ENCODE measurements around the gene PROX1.

The PROX1 gene

DNA sequence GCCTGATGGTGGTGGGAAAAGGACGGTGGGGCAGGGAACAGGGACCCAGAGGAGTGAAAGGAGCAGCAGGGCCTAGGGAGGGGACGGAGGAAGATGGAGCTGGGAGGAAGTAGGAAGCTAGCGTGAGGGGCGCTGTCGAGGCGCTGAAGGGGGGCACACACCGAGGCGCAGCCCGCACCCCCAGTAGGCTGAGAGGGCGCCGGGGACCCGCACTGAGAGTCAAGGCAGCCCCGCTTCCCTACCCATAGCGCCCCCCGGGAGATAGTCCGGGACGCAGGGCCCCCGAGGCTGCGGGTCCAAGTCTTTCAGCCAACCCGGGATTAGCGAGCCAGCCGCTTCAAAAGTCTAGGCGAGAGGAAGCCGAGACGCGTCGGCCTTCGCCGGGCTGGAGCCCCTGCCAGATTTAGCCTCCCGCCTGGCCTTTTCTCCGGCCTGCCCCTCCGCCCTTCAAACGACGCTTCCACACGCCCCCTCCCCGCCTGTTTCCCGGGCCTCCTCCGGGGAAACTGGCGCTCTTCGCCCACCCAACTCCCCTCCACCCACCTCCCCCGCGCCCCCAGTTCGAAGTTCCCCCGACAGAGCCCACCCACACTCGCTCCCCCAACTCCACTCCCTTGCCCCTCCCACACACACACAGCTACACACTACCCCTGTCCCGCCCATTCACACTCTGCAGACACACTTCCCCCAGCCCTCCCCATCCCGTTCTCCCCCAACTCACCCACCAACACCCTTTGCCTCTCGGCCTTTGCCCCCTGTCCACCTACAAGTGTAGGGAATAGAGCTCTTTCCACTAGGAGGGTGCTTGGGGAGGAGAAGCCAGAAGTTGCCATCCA, 7.8 kb upstream of the PROX1 start:
- in situ Hi-C loops (cut with MboI; ENCODE audit: low sequenced_read_pairs) = no loop called here

DNA sequence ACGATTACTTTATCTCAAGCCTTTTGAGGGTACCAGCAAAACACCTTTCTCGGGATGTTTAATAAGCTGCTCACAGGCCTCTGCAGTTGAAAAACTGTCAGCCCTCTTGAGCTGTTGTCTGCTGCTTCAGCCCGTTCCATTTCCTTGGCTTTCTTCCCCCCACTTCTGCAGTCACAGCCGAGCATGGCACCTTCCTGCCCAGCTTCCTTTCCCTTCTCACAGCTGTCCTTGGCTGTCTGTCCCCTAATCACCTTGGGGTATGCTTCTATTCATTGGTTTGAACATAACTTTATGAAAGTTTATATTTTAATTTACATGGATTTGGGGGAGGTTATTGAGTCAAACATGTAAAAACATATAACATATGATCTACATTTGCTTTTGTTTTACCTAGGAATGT, 6.9 kb upstream of the PROX1 start:
- in situ Hi-C loops (cut with MboI; ENCODE audit: low sequenced_read_pairs) = no loop called here

DNA sequence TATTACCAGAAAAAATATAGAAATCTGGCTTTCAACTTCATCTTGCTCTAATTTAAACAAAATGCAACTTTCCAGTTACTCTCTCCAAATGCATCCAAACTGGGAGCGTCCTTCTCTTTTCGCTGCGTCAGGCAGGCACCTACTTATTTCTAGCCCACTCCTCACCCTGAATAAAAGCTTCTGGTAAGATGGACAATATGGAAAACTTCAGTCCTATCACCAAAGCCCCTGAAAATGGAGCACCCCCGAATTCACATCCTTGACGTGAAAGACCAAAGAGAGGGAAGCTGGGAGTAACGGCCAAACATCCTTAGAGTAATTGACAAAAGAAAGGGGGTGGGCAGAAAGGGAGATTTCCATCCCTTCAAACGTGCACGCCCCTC, 5.5 kb upstream of the PROX1 start:
- in situ Hi-C loops (cut with MboI; ENCODE audit: low sequenced_read_pairs) = no loop called here

DNA sequence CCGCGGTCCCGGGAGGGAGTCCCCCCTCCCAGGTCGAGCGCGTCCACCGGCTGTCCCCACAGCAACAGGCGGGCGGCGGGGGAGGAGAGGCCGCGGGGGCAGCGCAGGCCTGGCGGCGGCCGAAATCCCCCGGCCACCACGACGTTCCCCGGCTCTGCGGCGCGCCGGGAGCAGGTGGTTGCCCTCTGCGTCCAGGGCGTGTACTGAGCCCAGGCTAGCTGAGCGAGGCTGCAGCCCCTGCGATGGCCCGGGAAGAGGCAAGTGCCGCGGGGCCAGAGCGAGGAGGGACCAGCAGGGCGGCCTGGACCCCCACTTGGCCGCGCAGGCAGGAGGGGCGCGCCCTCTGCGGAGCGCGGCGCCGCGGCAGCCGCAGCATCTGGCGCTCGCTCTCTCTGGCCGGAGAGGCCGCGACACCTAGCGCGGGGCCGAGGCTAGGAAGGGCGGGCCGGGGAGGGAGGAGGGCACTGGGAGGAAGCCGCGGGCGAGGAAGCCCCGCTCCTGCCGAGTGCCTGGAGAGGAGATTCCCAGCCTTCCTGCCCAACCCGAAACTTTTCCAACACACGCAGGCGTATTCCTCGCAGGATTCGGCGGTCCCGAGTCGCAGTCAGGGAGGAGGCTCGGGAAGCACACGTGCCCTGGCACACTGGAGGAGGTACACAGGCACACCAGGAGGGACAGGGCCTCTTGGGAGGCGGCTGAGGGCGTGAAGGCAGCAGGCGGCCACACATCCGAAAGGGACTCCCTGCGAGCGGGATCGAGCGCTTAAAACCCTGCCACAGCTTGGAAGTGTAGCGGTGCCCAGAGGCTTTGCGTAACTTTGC, 4.9 kb upstream of the PROX1 start:
- in situ Hi-C loops (cut with MboI; ENCODE audit: low sequenced_read_pairs) = no loop called here

- in situ Hi-C loops (cut with MboI; ENCODE audit: low sequenced_read_pairs) = no loop called here
Measured at GRCh38 chr1:213983493-213984386, 4.0 kb upstream of the PROX1 start.

DNA sequence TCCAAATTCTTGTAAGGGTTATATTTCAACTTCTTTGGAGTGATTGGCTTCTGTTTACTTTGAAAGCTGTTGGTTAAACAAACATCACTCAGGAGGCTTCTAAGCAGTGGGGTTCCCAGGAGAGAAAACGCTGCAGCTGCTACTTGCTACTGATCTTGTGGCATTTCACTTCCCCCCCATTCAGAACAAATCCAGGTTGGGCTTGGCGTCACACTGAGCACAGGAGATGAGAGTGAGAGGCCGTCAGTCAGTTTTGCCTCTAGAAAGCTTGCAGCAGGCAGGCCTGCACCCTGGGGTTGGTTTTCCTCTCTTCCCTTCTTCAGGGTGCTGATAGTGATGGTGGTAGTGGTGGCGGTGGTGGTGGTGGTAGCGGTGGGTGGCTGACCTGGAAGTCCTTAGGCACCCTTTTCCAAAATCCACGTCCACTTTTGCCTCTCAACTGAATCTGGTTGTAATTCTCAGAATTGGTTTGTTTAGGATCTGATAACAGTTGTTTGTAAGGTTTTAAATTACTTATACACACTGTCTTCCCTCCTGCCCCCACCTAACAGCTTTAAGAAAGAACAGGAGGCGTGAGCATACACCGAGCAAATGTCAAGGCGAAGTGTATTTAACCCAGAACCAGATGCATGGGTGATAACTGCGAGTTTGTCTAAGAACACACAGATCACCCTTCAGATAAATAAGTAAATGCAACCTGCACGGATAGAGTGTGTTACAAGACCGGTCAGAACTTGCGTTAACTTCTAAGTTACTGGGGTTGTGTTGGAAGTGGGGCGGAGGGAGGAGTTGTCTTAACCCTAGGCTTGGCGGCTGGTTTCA, 3.2 kb upstream of the PROX1 start:
- in situ Hi-C loops (cut with MboI; ENCODE audit: low sequenced_read_pairs) = no loop called here

DNA sequence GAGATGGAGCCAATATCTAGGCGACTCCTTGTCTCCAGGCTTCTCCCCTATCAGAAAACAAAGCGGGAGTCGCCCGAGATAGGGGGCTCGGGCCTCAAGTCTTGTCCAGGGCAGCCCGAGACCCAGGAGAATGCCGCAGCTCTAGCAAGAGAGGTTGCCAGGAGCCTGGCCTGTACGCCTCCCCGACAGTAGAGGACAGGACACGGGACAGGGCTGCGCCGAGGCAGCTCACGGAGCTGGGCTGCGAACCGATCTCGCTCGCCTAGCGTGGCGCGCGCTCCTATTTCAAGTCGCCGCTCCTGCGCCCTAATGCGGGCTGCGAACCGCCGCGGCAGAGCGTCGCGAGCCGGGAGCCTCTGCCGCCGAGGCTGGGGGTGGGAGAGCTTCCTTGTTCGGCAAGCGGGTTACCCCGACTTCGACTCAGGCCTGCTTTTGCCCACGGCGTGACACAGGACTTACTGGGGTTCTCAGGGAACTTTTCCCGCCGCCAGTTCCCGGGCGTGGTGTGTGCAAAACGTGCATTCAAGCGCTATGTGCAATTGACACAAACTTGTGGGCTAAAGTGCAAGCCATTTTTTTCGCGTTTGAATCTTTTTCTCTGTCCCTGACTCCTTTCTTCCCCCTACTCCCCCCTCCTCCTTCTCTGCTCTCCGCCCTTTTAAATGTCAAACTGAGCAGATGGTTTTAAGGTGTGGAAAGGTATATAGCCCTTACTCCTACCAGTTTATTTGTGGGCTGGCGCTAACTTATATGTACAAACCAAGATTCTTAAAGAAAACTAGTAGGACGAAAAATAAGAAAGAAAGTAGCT, 2.4 kb upstream of the PROX1 start:
- in situ Hi-C loops (cut with MboI; ENCODE audit: low sequenced_read_pairs) = no loop called here

DNA sequence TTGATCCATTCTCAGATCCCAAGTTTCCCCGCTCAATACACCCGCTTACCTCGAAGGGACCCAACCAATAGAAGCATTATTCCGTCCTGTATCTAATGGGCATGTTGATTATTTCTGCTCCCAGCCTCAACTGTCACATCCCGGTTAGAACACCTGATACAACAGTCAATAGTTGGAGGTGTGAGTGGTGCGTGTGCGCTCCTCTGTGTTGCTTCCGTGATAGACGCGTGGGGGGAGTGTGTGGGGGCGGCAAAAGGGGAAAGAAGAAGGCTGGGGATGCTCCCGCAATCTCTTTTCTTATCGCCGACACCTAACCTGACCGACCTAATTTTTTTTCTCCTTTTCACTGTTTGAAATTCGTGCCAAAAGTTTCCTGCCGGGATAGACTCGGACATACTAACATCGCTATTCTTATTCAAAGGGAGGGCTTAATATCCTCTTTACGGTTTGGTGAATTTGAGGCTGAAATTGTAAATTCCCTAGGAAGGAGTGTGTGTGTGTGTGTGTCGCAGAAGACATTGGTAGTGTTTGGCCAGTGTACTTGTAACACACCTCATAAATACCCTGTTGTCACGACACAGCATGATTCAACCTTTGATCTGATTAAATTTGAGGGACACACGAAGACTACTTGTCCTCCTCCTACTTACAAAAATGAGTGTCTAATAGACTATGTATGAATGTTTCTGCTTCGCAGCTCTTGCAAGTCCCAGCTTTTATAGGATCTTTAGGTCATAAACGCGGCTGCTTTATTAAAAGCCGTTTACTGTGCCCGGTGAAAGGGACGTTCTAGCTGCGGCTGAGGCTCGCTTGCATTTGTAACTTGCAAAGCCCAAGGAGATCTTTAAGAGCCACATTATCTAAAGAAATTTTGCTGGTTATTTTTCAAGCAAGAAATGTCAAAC, 1.5 kb upstream of the PROX1 start:
- in situ Hi-C loops (cut with MboI; ENCODE audit: low sequenced_read_pairs) = no loop called here

- in situ Hi-C loops (cut with MboI; ENCODE audit: low sequenced_read_pairs) = no loop called here
Measured at GRCh38 chr1:213986925-213987250, 885 bp upstream of the PROX1 start.

- in situ Hi-C loops (cut with MboI; ENCODE audit: low sequenced_read_pairs) = no loop called here
Measured at GRCh38 chr1:213987422-213987926, 299 bp upstream of the PROX1 start.

GRCh38 chr1:213988507-213989001, 781 bp downstream of the PROX1 start:
- in situ Hi-C loops (cut with MboI; ENCODE audit: low sequenced_read_pairs) = no loop called here

DNA sequence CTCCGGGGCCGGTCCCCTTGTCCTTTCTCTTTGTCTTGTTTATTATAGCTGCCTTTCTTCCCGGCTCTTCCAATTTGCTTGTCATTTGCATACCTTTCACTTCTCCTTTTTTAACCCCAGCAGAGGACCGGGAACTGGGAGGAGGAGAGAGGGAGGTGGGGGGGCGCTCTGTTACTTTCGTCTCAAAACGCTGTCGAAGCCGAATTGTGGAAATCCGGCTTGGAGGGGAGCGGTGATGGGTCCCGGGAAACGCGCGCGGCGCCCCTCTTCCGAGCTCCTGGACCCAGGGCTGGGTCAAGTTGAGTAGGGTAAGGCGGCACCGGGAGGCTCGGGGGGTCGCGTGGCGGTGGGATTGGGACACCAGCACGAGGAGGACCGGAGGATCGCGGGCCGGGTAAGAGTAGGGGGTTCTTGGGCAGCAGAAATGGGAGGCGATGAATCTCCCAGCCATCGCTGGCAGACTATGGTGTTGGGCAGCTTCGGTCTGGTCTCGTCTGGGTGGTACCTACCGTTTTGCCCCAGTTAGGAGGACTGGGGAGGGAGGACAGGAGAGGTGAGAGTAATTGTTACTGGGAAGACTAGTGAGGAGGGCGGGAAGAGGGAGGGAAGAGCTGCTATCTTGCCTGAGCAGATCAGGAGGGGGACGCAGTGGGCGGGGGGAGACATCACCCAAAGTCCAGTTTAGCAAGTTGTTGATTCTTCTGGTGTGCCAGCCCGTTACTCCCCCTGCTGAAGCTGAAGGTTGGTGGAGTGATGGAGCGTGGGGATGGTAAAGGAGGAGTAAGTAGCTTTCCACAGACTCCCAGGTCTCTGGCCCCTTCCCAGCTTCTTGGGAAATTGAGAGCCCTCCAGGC, 1.5 kb downstream of the PROX1 start:
- in situ Hi-C loops (cut with MboI; ENCODE audit: low sequenced_read_pairs) = no loop called here

- in situ Hi-C loops (cut with MboI; ENCODE audit: low sequenced_read_pairs) = no loop called here
Measured at GRCh38 chr1:213993929-213994328, 6.2 kb downstream of the PROX1 start.

GRCh38 chr1:213994888-213995287, 7.1 kb downstream of the PROX1 start:
- in situ Hi-C loops (cut with MboI; ENCODE audit: low sequenced_read_pairs) = no loop called here

DNA sequence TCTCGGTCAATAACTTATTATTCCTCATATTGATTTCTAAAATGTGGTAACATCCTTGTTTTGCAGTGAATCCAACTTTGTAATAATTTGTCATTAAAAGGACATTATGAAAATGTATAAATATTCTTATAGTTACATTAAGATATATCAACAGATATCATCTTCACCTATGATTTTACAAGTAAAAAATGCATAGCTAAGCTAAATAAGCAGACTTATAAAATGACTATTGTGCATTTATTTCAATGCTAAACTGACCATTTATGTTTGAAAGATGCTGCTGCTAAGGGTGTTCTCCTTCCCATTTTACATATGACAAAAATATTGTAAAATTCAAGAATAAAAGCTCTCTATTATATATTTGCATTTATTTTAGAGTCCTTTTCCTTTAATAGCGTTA, 7.8 kb downstream of the PROX1 start:
- in situ Hi-C loops (cut with MboI; ENCODE audit: low sequenced_read_pairs) = no loop called here

GRCh38 chr1:213996320-213997037, 8.7 kb downstream of the PROX1 start:
- in situ Hi-C loops (cut with MboI; ENCODE audit: low sequenced_read_pairs) = no loop called here
